B cell (primary cell): ENCODE measurements around the gene SLC37A4. TPM values are rescaled to one million over a fixed set of nuclear protein-coding genes. Genes with fewer than 3 reads are reported as not detected.

ENCODE experiments used
- ATAC-seq: fragments of 200-7000 bp; cut with Tn5 transposase; one replicate; pipeline ENCODE4 v1.10.0; 2021; ENCODE audit warnings: low read depth, mild to moderate bottlenecking, moderate number of reproducible peaks, moderate library complexity
- CTCF ChIA-PET: fragments of 350-600 bp; sonication (Branson Sonifier 250); formaldehyde crosslinking; loops from one replicate; lab custom pipeline; 2021; ENCODE audit warnings: antibody characterized with exemption, inconsistent platforms; lab: Charles Lee
- POLR2A ChIA-PET: fragments of 350-600 bp; sonication (Branson Sonifier 250); formaldehyde crosslinking; loops from one replicate; lab custom pipeline; 2021; ENCODE audit warnings: antibody characterized with exemption; lab: Charles Lee
- DNase-seq: peaks from one replicate; pipeline ENCODE4 v3.0.0; 2013
- H2AFZ ChIP-seq: 2 replicates; pipeline ENCODE4 v1.6.1; 2012; ENCODE audit warnings: mild to moderate bottlenecking, low read depth, low read length; ENCODE audit not compliant: insufficient read depth, poor library complexity, severe bottlenecking
- H3K27ac ChIP-seq, 2 donors: 1 replicate in 1 of 2; 2 replicates in 1 of 2; pipeline ENCODE4 v1.5.1; 2012 to 2013; ENCODE audit warnings: low read length in 2 of 2, mild to moderate bottlenecking in 2 of 2, moderate library complexity in 1 of 2
- H3K27me3 ChIP-seq, 4 experiments: fragments of 200-600 bp in 1 of 4; sonication (generic) in 1 of 4; replicated peaks in 1 of 4; 1 replicate in 2 of 4; 2 replicates in 2 of 4; pipeline versions ENCODE4 v1.6.1 to v1.7.0; 2013 to 2016; ENCODE audit warnings: low read length in 3 of 4, mild to moderate bottlenecking in 2 of 4, mixed read lengths in 1 of 4, moderate library complexity in 1 of 4; ENCODE audit not compliant: insufficient read depth in 4 of 4, control insufficient read depth in 3 of 4; ENCODE audit errors: control extremely low read depth in 1 of 4
- H3K36me3 ChIP-seq, 2 experiments: replicated peaks in 1 of 2; 1 replicate in 1 of 2; 2 replicates in 1 of 2; pipeline versions ENCODE4 v1.6.1 to v1.7.1; 2013; ENCODE audit warnings: low read length in 1 of 2; ENCODE audit not compliant: insufficient read depth in 2 of 2, control insufficient read depth in 1 of 2; ENCODE audit errors: control extremely low read depth in 1 of 2, extremely low read depth in 1 of 2
- H3K4me1 ChIP-seq, 2 donors: fragments of 200-600 bp in 1 of 2; sonication (generic) in 1 of 2; 1 replicate in 1 of 2; 2 replicates in 1 of 2; pipeline versions ENCODE4 v1.5.1 to v1.6.1; 2013 to 2017; ENCODE audit warnings: low read length in 2 of 2; ENCODE audit not compliant: control insufficient read depth in 2 of 2, insufficient read depth in 2 of 2
- H3K4me2 ChIP-seq: replicated peaks from 2 replicates; pipeline ENCODE3; 2012; ENCODE audit warnings: mild to moderate bottlenecking, low read depth, low read length; ENCODE audit not compliant: poor library complexity, severe bottlenecking
- H3K4me3 ChIP-seq, 5 experiments: fragments of 200-600 bp in 1 of 5; sonication (generic) in 1 of 5; 1 replicate in 3 of 5; 2 replicates in 2 of 5; pipeline versions ENCODE4 v1.5.1 to v1.7.0; 2011 to 2016; ENCODE audit warnings: low read length in 4 of 5, mild to moderate bottlenecking in 4 of 5, low read depth in 2 of 5, control low read depth in 1 of 5, moderate library complexity in 1 of 5; ENCODE audit not compliant: insufficient read depth in 1 of 5; ENCODE audit errors: control extremely low read depth in 1 of 5, extremely low read depth in 1 of 5
- H3K79me2 ChIP-seq: fragments of 200-600 bp; sonication (generic); one replicate; pipeline ENCODE4 v1.6.0; 2016; ENCODE audit warnings: low read length; ENCODE audit not compliant: control insufficient read depth, insufficient read depth
- H3K9ac ChIP-seq: fragments of 200-600 bp; sonication (generic); 2 replicates; pipeline ENCODE4 v1.6.1; 2017; ENCODE audit warnings: mild to moderate bottlenecking, low read length, moderate library complexity
- H3K9me3 ChIP-seq, 3 donors: one replicate each; pipeline versions ENCODE4 v1.6.1 to v1.7.1; 2013; ENCODE audit warnings: low read length in 2 of 3; ENCODE audit not compliant: control insufficient read depth in 2 of 3, insufficient read depth in 1 of 3; ENCODE audit errors: control extremely low read depth in 1 of 3
- H4K20me1 ChIP-seq: 2 replicates; pipeline ENCODE4 v1.6.0; 2012; ENCODE audit warnings: mild to moderate bottlenecking, low read length; ENCODE audit not compliant: insufficient read depth, control insufficient read depth, poor library complexity, severe bottlenecking
- H3K27ac Mint-ChIP-seq: one replicate; pipeline ENCODE4 v1.8.0; 2021; ENCODE audit warnings: mixed read lengths
- H3K27me3 Mint-ChIP-seq: one replicate; pipeline ENCODE4 v1.8.0; 2021; ENCODE audit warnings: mixed read lengths
- H3K4me1 Mint-ChIP-seq: one replicate; pipeline ENCODE4 v1.8.0; 2021; ENCODE audit warnings: mixed read lengths
- H3K4me3 Mint-ChIP-seq: one replicate; pipeline ENCODE4 v1.8.0; 2021; ENCODE audit warnings: mixed read lengths
- H3K9me3 Mint-ChIP-seq: one replicate; pipeline ENCODE4 v1.8.0; 2022; ENCODE audit warnings: mixed read lengths; ENCODE audit not compliant: insufficient read depth
- CTCF ChIP-seq: fragments of 200-600 bp; IDR thresholded peaks from one replicate; pipeline ENCODE4 v1.8.0; 2022; ENCODE audit warnings: antibody characterized with exemption, mild to moderate bottlenecking
- EZH2 ChIP-seq: IDR thresholded peaks from 2 replicates; pipeline ENCODE4 v1.6.1; 2012; ENCODE audit warnings: borderline replicate concordance, low read depth, mild to moderate bottlenecking, moderate library complexity, low read length; ENCODE audit not compliant: insufficient read depth, poor library complexity, severe bottlenecking
- WGBS: methylation state at CpG from one replicate; pipeline ENCODE4 v1.1.5; 2013; ENCODE audit warnings: missing lambda C conversion rate; ENCODE audit not compliant: insufficient coverage; 5-methylcytosine and 5-hydroxymethylcytosine counted together
- intact Hi-C: fragments of 100-400 bp; cut with micrococcal nuclease; formaldehyde crosslinking; loops from one replicate; pipeline ENCODE4 v1.10.0; 2022
- polyA plus RNA-seq: library from polyadenylated mRNA; depleted of rRNA; stranded (reverse); fragments of >200 nt; gene quantifications from 2 replicates; pipeline ENCODE4 v1.2.3, GENCODE V29; 2012
- total RNA-seq, 2 donors: library from RNA; stranded (reverse); fragments of 120-200 nt in 1 of 2; gene quantifications; 1 replicate in 1 of 2; 2 replicates in 1 of 2; pipeline versions ENCODE4 v1.2.3 to v1.2.4, GENCODE V29; 2013 to 2022

The SLC37A4 gene
- total and polyA plus RNA-seq, 2 donors (not counting 1 experiment from before 2014, with no cell fraction given) = 14.3 to 26.3 TPM

- H4K20me1 ChIP-seq = no peaks in the 10 kb centered on the region
- TF ChIP-seq CTCF (no peak), EZH2 (no peak)
- H3K27ac ChIP-seq = peak within 1 kb of the TSS; percentile 52 to 77
- peaks cover 35% of the 10 kb centered on the region for H3K79me2 ChIP-seq
- H3K9me3 ChIP-seq = no peaks in the 10 kb centered on the region
- Mint-ChIP-seq H3K4me3 (peak within 1 kb of the TSS; percentile 99), H3K27me3 (no peaks in the 10 kb centered on the region), H3K4me1 (peaks cover 35% of the 10 kb centered on the region), H3K9me3 (no peaks in the 10 kb centered on the region), H3K27ac (peak within 1 kb of the TSS; percentile 94)
- CTCF ChIA-PET = interaction anchor here (1.0 to 2.3 kb wide), 3 partner anchors 20 to 262 kb away, joined by 3 to 8 read pairs (median 3); partner anchors contain the start of genes RPS25 and TRAPPC4
- no peaks in the 10 kb centered on the region for H3K27me3 ChIP-seq
- ATAC-seq = peak; percentile 95
- peaks cover 17 to 22% of the 10 kb centered on the region in 2 donors for H3K4me1 ChIP-seq
- intact Hi-C loops = loop anchor here (1.0 to 5.0 kb wide), 5 partner anchors 20 to 426 kb away; partner anchors contain the start of genes ARCN1, HYOU1, RPS25 and SLC37A4
- H3K4me3 ChIP-seq = peak within 1 kb of the TSS; percentile 76 to 90 (median 82)
- peaks cover 3 to 18% of the 10 kb centered on the region in 2 experiments for H3K36me3 ChIP-seq
- POLR2A ChIA-PET = interaction anchor here (1.0 to 1.2 kb wide), 6 partner anchors 15 to 1853 kb away, joined by 3 to 14 read pairs (median 4); partner anchors contain the start of genes CBL, RPS25 and TRAPPC4
- peak within 1 kb of the TSS; percentile 88 for H3K9ac ChIP-seq
- peak within 1 kb of the TSS; percentile 90 for H3K4me2 ChIP-seq
- peak within 1 kb of the TSS; percentile 90 for H2AFZ ChIP-seq
- DNase-seq = peak; percentile 94
- under 1% methylated on average over 53 of the region's 54 CpGs for WGBS
Measured at GRCh38 chr11:118997627-118998387, 32.9 kb downstream of the SLC37A4 start, which contains the start of gene CENATAC. Gene CENATAC, plus strand, starts transcription at chr11:118998138. Its CDS starts 60 bp downstream, at chr11:118998198.
